WI38 (cell line): ENCODE results near the gene CLDN9.

ENCODE experiments used
- H3K4me3 ChIP-seq: 2 replicates; pipeline ENCODE4 v1.5.1; 2011; ENCODE audit warnings: low read depth, mild to moderate bottlenecking, control low read depth, low read length
- TF ChIP-seq, protein P1 (sequence below): IDR thresholded peaks from 2 replicates; pipeline ENCODE4 v1.5.1; 2012; ENCODE audit warnings: low read depth, mild to moderate bottlenecking, control low read depth, low read length

The CLDN9 gene

DNA sequence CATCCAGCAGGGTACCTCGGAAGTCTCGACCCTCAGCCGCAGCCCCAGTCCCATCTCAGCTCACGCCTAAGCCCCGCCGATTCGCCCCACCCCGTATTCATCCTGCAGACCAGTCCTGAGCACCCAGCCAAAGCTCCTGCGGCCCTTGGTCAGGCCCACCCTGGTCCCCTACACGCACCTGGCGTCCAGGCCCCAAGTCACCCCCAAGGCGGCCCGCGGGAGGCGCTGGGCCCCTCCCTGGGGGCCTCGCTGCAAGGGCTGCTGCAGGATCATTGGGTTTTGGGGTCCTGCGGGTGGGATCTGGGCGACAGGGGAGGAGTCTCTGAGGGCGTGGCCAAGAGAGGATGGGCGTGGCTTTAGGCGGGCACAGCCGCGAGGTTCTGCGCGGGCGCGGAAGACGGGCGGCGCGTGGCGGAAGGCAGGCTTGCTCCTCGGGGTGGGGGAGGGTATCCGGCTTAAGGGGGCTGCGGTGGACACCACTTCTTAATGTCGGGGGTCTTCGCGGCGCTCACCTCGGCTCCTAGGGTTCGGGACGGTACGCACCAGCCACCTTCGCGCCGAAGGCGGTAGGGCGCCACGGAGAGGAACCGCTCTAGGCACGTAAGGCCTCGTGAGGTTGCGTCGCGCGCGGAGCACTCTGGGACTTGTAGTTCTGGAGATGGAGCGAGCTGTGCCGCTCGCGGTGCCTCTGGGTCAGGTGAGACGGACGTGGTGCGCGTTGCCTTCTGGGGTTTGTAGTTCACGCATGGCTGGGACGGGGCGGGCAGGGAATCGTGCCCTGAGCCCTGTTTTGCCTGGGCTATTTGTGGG is 11.2 kb downstream of the CLDN9 start, which contains the start of the genes HCFC1R1 and THOC6:
Gene HCFC1R1, minus strand, starts transcription at position 274 of the 810 bp plus-strand sequence. Its CDS starts 1 bp downstream, at position 273.
Gene THOC6, plus strand, starts transcription at position 367 of the 810 bp plus-strand sequence. Its CDS starts 292 bp downstream, at position 659.
- H3K4me3 ChIP-seq, result peak within 1 kb of the TSS; percentile 93
- TF ChIP-seq, protein P1, sequence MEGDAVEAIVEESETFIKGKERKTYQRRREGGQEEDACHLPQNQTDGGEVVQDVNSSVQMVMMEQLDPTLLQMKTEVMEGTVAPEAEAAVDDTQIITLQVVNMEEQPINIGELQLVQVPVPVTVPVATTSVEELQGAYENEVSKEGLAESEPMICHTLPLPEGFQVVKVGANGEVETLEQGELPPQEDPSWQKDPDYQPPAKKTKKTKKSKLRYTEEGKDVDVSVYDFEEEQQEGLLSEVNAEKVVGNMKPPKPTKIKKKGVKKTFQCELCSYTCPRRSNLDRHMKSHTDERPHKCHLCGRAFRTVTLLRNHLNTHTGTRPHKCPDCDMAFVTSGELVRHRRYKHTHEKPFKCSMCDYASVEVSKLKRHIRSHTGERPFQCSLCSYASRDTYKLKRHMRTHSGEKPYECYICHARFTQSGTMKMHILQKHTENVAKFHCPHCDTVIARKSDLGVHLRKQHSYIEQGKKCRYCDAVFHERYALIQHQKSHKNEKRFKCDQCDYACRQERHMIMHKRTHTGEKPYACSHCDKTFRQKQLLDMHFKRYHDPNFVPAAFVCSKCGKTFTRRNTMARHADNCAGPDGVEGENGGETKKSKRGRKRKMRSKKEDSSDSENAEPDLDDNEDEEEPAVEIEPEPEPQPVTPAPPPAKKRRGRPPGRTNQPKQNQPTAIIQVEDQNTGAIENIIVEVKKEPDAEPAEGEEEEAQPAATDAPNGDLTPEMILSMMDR, result no peak

DNA sequence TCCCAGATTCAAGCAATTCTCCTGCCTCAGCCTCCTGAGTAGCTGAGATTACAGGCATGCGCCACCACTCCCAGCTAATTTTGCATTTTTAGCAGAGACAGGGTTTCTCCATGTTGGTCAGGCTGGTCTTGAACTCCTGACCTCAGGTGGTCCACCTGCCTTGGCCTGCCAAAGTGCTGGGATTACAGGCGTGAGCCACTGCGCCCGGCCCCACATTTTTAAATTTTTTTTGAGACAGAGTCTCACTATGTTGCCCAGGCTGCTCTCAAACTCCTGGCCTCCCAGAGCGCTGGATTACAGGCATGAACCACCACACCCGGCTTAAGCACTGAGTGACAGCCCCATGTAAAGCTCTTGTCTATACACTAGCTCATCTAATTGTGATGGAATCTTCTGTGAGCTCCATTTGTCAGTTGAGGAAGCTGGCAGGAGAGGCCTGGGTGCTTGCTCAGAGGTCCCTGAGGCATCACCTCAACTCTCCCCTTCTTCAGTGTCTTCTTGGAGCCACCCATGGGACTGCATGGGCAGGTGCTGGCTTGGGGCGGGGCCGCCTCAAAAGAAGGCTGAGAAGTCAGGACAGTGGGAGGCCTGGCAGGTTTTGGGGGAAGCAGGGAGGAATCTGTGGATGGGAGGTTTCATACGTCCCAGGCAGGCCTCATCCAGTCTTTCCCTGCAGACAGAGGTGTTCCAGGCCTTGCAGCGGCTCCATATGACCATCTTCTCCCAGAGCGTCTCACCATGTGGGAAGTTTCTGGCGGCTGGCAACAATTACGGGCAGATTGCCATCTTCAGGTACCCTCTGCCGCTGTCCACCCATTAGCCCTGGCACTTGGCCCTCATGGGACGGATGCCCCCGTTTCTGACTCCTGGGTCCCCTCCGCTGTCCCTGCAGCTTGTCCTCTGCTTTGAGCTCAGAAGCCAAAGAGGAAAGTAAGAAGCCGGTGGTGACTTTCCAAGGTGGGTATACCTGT is 12.6 kb downstream of the CLDN9 start:
- TF ChIP-seq, protein P1, result no peak
- no peak overlapping the region for H3K4me3 ChIP-seq

DNA sequence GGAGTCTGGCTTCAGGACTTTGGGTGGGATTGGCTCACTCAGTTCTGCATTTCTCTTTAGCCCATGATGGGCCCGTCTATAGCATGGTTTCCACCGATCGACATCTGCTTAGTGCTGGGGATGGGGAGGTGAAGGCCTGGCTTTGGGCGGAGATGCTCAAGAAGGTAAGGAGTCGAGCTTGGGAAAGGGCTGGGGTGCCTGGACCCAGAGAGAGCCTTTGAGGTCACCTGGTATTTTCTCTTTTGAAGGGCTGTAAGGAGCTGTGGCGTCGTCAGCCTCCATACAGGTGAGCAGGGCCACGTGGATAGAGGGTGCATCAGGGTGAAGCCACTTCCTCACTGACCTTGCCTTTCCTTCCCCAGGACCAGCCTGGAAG is 13.3 kb downstream of the CLDN9 start:
- TF ChIP-seq, protein P1, result no peak
- no peak overlapping the region for H3K4me3 ChIP-seq

DNA sequence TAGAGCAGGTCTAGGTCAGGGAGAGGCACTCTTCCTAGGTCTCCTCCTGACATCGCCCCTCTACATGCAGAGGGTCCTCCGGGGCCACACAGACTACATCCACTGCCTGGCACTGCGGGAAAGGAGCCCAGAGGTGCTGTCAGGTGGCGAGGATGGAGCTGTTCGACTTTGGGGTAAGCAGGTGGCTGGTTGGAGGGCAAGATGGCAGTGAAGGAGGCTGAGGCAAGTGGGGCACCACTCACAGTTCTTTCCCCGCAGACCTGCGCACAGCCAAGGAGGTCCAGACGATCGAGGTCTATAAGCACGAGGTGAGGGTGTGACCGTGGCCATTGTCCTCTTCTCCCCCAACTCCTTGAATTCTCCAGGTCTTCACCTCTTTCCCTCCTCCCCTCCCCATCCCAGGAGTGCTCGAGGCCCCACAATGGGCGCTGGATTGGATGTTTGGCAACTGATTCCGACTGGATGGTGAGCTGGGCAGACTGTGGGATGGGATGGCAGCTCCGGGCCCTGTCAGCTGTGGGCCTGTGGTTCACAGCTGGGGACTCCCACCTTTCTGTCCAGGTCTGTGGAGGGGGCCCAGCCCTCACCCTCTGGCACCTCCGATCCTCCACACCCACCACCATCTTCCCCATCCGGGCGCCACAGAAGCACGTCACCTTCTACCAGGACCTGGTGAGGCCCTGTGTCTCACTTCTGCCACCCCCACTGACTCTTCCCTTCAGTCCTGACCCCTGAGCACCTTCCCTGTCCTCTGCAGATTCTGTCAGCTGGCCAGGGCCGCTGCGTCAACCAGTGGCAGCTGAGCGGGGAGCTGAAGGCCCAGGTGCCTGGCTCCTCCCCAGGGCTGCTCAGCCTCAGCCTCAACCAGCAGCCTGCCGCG is 14.1 kb downstream of the CLDN9 start:
- TF ChIP-seq, protein P1, result no peak

DNA sequence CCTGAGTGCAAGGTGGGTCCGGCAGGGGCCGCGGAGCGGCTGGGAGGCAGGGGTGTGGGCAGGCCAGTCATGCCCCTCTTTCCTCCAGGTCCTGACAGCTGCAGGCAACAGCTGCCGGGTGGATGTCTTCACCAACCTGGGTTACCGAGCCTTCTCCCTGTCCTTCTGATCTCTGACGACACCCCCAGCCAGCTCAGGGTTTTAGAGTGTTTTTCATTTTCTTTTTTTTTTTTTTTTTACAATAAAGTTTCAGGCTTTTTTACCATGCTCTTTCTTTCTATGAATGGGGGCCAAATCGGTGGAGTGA is 14.7 kb downstream of the CLDN9 start:
- no peak overlapping the region for H3K4me3 ChIP-seq
- TF ChIP-seq, protein P1, result no peak

More for the DNA sequence above, 14.1 kb downstream of the CLDN9 start:
- H3K4me3 ChIP-seq, result no peak overlapping the region

DNA sequence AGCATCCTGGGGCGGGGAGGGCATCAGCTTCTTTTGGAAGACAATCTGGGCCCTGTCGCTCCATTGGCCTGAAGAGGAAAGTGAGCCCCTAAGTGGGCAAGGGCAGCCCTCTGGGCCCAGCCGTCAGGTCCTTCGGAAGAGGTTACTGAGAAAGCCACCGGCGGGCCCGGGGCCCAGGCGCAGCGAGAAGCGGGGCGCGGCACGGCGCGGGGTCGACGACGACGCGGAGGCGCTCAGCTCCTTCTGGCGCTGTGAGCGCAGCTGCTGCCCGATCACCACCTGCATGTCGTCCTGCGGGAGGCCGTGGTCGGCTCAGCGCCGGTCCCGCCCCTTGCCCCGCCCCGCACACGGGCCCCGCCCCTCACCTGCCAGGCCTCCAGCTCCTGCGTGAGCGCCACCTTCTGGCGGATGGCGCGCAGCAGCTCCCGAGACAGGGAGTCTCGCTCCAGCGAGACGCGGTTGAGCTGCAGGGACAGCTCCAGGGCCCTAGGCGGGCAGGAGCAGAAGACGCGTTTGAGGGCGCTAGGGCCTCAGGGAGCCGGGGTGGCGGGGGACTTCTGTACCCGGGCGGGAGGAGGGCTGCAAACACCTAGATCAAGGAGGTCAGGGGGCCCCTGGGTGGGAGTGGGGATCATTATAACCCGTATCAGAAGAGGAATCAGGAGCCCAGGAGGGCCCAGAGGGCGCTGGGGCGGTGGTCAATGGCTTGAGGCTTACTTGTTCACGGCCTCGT is 15.4 kb downstream of the CLDN9 start:
- TF ChIP-seq, protein P1, result 0 out of 2 replicates have a peak, but pooled peaks have one; percentile 20
- H3K4me3 ChIP-seq, result no peak overlapping the region
